B cell (primary cell): ENCODE measurements around the gene ENTPD1.

Source experiments
- CTCF ChIP-seq: fragments of 200-600 bp; IDR thresholded peaks from one replicate; pipeline ENCODE4 v1.8.0; 2022; ENCODE audit warnings: antibody characterized with exemption, mild to moderate bottlenecking
- EZH2 ChIP-seq: IDR thresholded peaks from 2 replicates; pipeline ENCODE4 v1.6.1; 2012; ENCODE audit warnings: borderline replicate concordance, low read depth, mild to moderate bottlenecking, moderate library complexity, low read length; ENCODE audit not compliant: insufficient read depth, poor library complexity, severe bottlenecking

- TF ChIP-seq CTCF, result no peak
- no peak for TF ChIP-seq EZH2
Observed at GRCh38 chr10:95790982-95791381, 35.0 kb downstream of the ENTPD1 start.
